CD4-positive, alpha-beta T cell treated with Interleukin-4 for 1 hour (primary cell): Measurements from ENCODE around the gene NFIX.
"Not testable (repeated sequence)": the region's sequence is repeated elsewhere in the genome, so short reads cannot be mapped to it uniquely, and the experiment has no call there.

Experiments used
- DNase-seq, 2 donors: peaks; one replicate each; pipeline ENCODE4 v3.0.0-alpha.2; 2020 to 2022

Gene NFIX

DNA sequence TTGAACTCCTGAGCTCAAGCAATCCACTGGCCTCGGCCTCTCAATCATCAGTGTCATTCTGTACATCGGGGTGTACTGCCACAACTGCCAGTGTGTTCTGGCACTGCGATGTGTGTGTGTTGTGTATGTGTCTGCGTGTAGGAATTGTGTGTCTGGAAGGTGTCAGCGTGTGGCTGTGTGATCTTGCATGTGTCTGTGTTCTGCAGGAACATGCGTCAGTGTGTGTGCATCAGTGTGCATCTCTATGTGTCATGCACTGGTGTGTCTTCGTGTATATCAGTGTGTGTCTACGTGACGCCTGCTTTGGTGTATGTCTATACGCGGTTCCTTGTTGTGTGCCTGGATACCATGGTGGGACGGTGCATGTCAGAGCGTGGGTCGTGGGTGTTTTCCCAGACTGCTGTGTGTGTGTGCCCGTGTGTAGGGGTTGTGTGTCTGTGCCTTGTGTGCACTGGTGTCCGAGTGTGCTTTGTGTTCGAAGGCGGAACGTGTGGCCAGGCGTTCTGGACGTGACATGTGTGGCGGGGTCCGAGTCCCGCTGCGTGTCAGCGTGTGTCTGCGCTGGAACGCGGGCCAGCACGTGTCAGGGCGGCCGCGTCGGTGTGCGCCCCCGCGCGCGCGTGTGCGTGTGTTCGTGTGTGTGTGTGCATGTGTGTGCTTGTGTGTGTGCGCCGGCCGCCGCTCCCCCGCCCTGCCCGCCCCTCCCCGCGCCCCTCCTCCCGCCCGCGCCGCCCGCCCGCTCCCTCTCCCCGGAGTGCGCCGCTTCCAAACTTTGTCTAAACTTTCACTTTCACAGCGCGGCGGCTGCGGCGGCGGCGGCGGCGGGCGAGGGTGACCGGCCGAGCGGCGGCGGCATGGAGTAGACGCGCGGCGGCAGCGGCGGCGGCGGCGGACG lies at the start of gene NFIX:
Gene NFIX (plus strand): TSS at position 775 of the 895 bp plus-strand sequence. CDS start 363 bp downstream, outside the sequence.
- DNase-seq: peak; percentile 59 to 61

DNA sequence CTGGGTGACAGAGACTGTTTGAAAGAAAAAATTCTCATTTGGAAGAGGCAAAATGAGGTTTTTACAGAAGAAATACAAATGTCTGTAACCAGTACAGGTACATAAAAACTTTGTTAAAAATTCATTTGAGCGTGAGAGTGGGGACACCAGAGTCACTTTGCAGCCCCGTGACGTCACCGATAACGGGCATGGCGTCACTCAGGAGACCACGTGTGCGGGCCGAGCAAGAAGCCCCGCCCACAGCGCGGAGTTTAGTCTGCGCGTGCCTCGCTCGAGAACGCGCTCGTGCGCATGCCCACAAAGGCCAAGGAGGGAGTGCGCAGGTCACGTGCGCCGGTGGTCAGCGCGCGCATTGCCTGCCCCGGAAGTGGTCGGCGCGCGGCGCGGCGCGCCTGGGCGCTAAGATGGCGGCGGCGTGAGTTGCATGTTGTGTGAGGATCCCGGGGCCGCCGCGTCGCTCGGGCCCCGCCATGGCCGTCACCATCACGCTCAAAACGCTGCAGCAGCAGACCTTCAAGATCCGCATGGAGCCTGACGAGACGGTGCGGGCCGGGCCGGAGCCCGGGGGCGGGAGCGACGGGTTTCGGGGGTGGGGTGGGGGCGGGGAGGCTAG lies 49.7 kb upstream of the NFIX start, which contains the start of gene RAD23A:
Gene RAD23A (plus strand): TSS at position 384 of the 613 bp plus-strand sequence. CDS start 87 bp downstream, at position 471.
- DNase-seq: peak; percentile 98

DNA sequence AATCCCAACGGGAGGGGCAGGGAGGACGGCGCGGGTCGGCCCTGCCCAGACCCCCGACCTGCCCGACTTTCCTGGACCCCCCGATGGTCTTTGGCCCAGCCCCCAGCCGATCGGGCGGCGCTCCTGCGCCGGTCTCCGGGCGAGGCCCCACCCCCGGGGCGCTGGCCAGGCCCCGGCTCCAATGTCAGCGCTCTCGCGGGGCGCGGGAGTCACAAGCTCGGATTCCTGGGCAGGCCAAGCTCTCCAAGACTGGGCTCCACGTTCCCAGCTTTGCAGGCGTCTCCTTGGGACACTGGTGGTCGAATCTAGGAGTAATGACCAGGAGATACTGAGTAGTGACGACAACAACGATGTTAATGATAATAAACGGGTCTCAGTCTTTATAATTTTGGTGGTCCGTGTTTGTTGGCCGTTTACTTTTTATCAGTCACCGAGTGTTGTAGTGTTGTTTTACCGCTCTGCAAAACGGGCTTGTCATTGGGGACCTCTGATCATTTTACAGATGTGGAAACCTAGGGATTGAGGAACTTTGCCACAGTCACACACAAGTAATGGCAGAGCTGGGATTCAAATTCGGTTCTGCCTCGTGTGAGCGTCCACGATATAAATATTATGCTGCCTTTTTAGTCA lies 49.1 kb upstream of the NFIX start:
- peak; percentile 42 to 51 for DNase-seq

DNA sequence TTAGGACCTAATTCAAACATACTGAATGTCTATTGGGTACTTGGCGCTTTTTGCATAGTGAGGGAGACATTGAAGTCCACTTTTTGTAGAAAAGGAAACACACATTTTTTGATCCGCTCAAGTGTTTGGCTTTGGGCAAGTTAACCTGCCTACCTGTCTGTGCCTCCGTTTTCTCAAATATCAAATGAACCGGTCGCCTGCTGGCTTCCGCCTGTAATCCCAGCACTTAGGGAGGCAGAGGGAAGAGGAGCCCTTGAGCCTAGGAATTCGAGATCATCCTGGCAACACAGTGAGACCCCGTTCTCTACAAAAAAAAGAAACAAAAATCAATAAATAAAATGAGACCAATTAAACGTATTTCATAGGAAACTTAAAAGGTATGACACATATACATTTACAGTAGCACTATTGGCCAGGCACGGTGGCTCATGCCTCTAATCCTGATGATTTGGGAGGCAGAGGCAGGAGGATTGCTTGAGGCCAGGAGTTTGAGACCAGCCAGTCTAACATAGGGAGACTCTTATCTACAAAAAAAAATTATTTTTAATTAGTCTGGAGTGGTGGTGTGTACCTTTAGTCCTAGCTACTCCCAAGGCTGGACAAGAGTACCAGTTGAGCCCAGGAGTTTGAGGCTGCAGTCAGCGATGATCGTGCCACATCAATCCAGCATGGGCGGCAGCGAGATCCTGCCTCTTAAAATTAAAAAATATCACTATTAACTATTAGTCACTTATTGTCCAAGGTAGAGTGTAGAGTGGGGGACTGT lies 48.4 kb upstream of the NFIX start:
- DNase-seq: no peak

DNA sequence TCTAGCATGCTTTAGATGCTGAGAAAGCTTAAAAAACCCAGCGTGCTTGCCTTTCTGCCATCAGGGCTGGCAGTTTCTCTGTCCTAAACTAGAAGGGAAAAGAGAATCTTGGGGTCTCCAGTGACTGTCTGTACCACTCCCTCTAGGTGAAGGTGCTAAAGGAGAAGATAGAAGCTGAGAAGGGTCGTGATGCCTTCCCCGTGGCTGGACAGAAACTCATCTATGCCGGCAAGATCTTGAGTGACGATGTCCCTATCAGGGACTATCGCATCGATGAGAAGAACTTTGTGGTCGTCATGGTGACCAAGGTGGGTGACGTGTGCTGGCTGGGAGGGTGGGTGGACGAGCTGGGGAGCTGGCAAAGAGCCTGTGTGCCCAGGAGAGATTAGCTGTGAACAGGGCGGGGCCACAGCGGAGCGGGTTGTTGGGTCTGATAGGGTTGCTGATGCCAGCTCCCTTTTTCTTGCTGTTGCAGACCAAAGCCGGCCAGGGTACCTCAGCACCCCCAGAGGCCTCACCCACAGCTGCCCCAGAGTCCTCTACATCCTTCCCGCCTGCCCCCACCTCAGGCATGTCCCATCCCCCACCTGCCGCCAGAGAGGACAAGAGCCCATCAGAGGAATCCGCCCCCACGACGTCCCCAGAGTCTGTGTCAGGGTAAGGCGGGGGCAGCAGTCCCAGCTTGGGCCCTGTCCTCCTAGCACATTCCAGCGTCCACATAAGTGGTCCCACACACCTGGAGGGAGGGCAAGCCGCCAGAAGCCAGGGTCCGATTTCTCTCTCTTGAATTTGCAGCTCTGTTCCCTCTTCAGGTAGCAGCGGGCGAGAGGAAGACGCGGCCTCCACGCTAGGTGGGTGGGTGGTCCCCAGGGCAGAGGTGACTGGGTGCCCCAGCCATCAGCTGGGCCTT lies 47.3 kb upstream of the NFIX start:
- DNase-seq: no peak

DNA sequence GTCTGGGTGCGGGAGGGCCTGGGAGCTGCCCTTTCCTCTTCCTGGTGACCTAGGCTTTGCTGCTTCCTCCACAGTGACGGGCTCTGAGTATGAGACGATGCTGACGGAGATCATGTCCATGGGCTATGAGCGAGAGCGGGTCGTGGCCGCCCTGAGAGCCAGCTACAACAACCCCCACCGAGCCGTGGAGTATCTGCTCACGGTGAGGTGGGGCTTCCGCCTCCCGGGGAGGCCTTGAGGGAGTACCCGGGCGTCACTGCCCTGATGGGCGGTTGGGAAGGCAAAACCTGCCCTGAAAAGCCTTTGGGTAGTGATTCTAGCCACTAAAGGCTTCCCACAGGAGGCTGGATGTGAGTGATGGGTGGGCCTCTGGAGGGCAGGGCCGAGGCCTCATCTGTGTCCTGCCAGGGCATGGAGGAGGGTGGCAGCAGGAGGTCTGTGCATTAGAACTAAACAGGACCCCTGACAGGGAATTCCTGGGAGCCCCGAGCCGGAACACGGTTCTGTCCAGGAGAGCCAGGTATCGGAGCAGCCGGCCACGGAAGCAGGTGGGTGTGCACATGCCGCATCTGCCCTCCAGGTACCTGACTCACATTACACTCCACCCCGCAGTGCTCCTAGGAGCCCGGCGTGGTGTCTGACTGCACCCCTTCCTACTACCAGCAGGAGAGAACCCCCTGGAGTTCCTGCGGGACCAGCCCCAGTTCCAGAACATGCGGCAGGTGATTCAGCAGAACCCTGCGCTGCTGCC lies 46.5 kb upstream of the NFIX start:
- no peak for DNase-seq

DNA sequence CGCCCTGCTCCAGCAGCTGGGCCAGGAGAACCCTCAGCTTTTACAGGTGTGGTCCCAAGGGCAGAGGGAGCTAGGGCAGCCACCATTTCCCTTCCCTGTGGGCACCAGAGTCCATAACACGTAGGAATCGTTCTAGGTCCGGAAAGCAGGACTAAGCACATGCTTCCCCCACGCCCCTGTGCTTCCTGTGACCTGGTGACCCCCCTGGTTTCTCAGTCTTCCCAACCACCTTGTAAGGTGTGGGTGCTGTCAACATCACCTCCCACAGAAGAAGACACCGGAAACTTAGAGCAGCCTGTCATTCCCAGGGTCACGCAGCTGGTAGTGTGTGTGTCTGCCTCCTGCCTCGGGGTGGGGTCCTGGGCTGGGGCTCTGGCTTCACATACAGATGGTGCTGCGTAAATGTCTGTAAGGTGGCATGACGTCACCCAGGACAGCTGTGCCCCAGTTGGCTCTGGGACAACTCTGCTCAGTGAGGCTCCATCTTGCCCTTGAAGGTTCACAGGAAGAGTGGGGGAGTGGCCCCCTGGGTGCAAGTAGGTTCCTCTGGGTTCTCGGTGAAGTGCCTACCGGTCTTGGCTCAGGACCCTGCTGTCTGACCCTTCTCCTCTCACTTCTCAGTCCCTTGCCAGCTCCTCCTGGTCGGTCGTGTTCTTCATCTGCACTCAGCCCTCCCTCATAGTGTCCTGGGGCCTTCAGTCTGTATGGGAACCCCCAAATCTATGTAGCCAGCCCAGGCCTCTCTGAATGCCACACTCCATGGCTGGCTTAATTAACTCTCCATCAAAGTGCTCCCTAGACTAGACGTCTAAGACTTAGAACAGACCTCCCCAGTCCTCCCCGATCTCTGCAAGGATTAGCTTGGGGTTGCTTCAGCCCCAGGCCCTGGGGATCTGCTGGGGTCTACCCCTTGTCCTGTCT lies 45.7 kb upstream of the NFIX start:
- no peak for DNase-seq

DNA sequence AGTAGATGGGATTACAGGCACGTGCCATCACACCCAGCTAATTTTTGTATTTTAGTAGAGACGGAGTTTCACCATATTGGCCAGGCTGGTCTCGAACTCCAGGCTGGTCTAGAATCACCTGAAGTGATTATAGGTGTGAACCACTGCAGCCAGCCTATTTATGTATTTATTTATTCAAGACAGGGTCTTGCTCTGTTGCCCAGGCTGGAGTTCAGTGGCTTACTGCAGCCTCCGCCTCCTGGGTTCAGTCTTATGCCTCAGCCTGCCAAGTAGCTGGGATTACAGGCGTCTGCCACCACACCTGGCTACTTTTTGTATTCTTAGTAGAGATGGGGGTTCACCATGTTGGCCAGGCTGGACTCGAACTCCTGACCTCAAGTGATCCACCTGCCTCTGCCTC lies 43.2 kb upstream of the NFIX start:
- not testable (repeated sequence) for DNase-seq

DNA sequence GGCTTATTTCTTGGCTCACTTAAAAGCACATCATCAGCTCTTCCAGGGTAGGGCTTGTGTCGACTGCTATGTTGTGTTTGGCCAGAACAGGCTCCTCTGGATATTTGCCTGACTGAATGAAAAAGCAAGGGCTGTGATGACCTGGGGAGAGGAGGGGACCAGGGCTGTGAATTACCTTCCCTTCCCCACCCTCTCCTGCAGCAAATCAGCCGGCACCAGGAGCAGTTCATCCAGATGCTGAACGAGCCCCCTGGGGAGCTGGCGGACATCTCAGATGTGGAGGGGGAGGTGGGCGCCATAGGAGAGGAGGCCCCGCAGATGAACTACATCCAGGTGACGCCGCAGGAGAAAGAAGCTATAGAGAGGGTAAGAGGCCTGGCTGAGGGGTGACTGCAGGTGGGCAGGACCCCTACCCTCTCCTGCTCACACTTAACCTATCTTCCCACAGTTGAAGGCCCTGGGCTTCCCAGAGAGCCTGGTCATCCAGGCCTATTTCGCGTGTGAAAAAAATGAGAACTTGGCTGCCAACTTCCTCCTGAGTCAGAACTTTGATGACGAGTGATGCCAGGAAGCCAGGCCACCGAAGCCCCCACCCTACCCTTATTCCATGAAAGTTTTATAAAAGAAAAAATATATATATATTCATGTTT lies 42.7 kb upstream of the NFIX start:
- peak in 1 of 2 donors; percentile 52 for DNase-seq

DNA sequence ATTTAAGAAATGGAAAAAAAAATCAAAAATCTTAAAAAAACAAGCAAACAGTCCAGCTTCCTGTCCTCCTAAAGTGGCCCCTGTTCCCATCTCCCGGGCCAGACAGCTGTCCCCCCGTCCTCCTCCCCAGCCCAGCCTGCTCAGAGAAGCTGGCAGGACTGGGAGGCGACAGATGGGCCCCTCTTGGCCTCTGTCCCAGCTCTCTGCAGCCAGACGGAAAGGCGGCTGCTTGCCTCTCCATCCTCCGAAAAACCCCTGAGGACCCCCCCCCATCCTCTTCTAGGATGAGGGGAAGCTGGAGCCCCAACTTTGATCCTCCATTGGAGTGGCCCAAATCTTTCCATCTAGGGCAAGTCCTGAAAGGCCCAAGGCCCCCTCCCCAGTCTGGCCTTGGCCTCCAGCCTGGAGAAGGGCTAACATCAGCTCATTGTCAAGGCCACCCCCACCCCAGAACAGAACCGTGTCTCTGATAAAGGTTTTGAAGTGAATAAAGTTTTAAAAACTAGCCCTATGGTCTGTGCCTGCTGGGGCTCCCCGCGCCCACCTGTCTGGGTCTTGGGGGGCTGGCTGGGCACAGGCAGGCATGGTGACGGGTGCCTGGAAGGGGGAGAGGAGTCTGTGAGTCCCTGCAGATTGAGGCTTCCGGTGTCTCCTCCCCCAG lies 42.0 kb upstream of the NFIX start:
- DNase-seq: no peak

DNA sequence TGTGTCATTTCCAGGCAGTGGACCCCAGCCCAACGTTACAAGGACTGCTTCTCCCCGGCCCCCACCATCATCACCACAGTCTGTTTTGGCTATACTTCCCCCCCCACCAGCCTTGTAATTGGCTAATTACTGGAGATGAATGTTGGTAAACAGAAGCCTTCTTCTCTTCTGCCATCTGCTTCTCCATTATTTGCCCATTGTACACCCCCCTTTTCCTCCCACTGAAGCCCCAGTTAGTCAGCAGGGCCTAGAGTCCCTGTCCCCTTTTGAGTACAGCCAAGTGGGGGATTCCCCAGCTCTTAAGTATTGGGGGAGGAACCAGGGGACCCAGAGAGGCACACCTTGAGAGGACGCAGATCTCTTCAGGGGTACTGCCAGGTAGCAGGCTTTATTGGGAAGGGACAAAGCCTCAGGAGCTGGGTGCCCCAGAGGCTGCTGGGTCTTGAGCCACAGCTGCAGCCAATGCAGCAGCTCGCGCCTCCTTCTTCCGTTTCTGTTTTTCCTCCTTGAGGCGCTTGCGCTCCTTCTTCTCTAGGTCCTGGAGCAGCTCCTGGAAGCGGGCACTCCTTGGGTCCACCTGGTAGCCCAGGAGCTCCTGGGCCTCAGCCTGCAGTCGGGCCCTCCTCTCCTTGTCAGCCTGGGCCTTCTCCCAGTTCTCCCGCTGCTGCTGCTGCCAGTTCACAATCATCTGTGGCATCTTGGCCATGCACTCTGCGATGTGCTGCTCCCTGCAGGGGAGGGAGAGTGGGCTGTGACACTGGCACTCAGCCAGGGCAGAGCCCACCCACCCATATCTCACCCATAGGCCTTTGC lies 41.3 kb upstream of the NFIX start:
- no peak for DNase-seq

DNA sequence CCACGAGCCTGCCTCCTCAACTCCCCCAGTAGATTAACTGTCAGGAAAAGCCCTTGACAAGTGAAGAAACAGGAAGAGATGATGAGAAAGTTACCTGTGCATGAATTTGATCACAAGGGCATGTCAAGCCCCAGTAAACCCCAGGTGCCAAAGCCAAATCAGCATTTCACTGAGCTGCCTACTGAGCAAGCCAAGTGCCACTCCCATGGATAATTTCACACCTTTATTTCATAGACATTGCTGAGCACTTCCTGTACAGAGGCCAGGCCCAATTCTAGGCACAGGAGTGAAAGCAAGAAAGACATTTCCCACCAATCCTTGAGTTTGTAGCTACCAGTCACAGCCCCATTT lies 40.7 kb upstream of the NFIX start:
- DNase-seq: no peak

DNA sequence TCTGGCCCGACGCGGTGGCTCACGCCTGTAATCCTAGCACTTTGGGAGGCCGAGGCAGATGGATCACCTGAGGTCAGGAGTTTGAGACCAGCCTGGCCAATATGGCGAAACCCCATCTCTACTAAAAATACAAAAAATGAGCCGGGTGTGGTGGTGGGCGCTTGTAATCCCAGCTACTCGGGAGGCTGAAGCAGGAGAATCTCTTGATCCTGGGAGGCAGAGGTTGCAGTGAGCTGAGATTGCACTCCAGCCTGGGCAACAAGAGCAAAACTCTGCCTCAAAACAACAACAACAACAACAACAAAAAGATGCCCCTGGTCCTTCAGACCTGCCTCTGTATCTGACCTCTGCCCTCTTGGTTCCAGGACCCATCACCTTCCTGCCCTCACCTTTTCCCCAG lies 39.7 kb upstream of the NFIX start:
- not testable (repeated sequence) for DNase-seq

DNA sequence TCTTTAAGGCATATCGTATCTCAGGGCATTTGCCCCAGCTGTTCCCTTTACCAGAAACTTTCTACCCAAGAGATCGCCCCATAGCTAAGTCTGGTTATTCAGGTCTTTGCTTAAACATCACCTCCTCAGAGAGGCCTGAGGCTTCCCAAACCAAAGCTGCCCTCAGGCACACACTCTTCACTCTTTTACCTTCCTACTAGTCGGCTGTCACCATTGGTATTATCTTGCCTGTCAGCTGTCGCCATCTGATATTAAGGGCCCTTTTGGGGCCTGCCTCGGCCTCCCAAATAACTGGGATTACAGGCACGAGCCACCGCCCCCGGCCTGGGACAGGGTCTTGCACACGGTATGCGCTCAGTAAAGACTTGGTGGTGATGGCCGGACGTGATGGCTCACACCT lies 39.3 kb upstream of the NFIX start:
- no peak for DNase-seq

DNA sequence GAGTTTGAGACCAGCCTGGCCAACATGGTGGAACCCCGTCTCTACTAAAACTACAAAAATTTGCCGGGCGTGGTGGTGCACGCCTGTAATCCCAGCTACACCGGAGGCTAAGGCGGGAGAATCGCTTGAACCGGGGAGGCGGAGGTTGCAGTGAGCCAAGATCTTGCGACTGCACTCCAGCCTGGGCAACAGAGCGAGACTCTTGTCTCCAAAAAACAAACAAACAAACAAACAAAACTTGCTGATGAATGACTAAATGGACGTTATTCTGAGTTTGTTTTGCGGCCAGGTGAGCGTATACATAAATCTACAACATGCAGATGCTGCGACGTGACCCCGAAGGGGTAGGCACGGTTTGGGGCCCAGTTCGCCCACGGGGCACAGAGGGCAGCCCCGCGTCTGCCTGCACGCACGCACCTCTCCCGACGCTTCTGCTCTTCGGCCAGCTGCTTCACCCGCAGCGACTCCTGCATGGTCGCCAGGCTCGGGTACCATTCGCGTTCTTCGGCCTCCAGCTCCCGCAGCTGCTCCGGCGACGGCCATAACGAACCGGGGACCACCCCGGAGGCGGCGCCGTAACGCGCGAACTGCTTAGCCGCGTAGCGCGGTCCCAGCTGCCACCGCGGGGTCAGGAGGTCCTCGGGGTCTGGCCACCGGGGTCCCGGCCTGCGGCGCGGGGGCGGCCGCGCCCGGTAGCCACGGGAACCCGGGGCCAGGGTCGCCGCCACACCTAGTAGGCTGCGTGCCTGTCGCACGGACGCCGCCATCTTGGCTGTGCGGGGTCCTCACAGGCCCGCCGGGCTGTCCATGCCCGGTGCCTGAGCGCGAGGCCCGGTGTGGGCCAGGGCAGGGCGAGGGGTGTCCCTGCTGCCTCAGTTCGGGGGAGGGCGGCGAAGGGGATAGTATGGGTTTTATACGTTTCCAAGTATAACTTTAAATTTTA lies 38.6 kb upstream of the NFIX start, which contains the start of gene GADD45GIP1:
Gene GADD45GIP1 (minus strand): TSS at position 778 of the 943 bp plus-strand sequence. CDS start 11 bp downstream, at position 767.
- DNase-seq: peak; percentile 80 to 82

DNA sequence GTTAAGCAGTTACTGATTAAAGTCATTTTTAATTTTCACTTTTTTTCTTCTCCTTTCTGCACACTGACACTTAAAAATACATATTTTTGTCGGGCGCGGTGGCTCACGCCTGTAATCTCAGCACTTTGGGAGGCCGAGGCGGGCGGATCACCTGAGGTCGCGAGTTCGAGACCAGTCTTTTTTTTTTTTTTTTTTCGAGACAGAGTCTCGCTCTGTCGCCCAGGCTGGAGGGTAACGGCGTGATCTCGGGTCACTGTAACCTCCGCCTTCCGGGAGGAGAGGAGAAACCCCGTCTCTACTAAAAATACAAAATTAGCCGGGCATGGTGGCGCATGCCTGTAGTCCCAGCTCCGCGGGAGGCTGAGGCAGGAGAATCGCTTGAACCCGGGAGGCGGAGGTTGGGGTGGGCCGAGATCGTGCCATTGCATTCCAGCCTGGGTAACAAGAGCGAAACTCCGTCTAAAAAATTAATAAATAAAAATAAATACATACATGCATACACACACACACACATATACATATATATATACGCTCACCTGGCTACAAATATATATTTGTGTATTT lies 37.8 kb upstream of the NFIX start:
- DNase-seq: not testable (repeated sequence)
